B cell (primary cell): ENCODE measurements around the gene PEX10. TPM values are rescaled to one million over a fixed set of nuclear protein-coding genes. Genes with fewer than 3 reads are reported as not detected.

ENCODE experiments used
- ATAC-seq: fragments of 200-7000 bp; cut with Tn5 transposase; one replicate; pipeline ENCODE4 v1.10.0; 2021; ENCODE audit warnings: low read depth, mild to moderate bottlenecking, moderate number of reproducible peaks, moderate library complexity
- CTCF ChIA-PET: fragments of 350-600 bp; sonication (Branson Sonifier 250); formaldehyde crosslinking; loops from one replicate; lab custom pipeline; 2021; ENCODE audit warnings: antibody characterized with exemption, inconsistent platforms; lab: Charles Lee
- POLR2A ChIA-PET: fragments of 350-600 bp; sonication (Branson Sonifier 250); formaldehyde crosslinking; loops from one replicate; lab custom pipeline; 2021; ENCODE audit warnings: antibody characterized with exemption; lab: Charles Lee
- DNase-seq: peaks from one replicate; pipeline ENCODE4 v3.0.0; 2013
- H2AFZ ChIP-seq: 2 replicates; pipeline ENCODE4 v1.6.1; 2012; ENCODE audit warnings: mild to moderate bottlenecking, low read depth, low read length; ENCODE audit not compliant: insufficient read depth, poor library complexity, severe bottlenecking
- H3K27ac ChIP-seq, 2 donors: 1 replicate in 1 of 2; 2 replicates in 1 of 2; pipeline ENCODE4 v1.5.1; 2012 to 2013; ENCODE audit warnings: low read length in 2 of 2, mild to moderate bottlenecking in 2 of 2, moderate library complexity in 1 of 2
- H3K27me3 ChIP-seq, 4 experiments: fragments of 200-600 bp in 1 of 4; sonication (generic) in 1 of 4; replicated peaks in 1 of 4; 1 replicate in 2 of 4; 2 replicates in 2 of 4; pipeline versions ENCODE4 v1.6.1 to v1.7.0; 2013 to 2016; ENCODE audit warnings: low read length in 3 of 4, mild to moderate bottlenecking in 2 of 4, mixed read lengths in 1 of 4, moderate library complexity in 1 of 4; ENCODE audit not compliant: insufficient read depth in 4 of 4, control insufficient read depth in 3 of 4; ENCODE audit errors: control extremely low read depth in 1 of 4
- H3K36me3 ChIP-seq, 2 experiments: replicated peaks in 1 of 2; 1 replicate in 1 of 2; 2 replicates in 1 of 2; pipeline versions ENCODE4 v1.6.1 to v1.7.1; 2013; ENCODE audit warnings: low read length in 1 of 2; ENCODE audit not compliant: insufficient read depth in 2 of 2, control insufficient read depth in 1 of 2; ENCODE audit errors: control extremely low read depth in 1 of 2, extremely low read depth in 1 of 2
- H3K4me1 ChIP-seq, 2 donors: fragments of 200-600 bp in 1 of 2; sonication (generic) in 1 of 2; 1 replicate in 1 of 2; 2 replicates in 1 of 2; pipeline versions ENCODE4 v1.5.1 to v1.6.1; 2013 to 2017; ENCODE audit warnings: low read length in 2 of 2; ENCODE audit not compliant: control insufficient read depth in 2 of 2, insufficient read depth in 2 of 2
- H3K4me2 ChIP-seq: replicated peaks from 2 replicates; pipeline ENCODE3; 2012; ENCODE audit warnings: mild to moderate bottlenecking, low read depth, low read length; ENCODE audit not compliant: poor library complexity, severe bottlenecking
- H3K4me3 ChIP-seq, 5 experiments: fragments of 200-600 bp in 1 of 5; sonication (generic) in 1 of 5; 1 replicate in 3 of 5; 2 replicates in 2 of 5; pipeline versions ENCODE4 v1.5.1 to v1.7.0; 2011 to 2016; ENCODE audit warnings: low read length in 4 of 5, mild to moderate bottlenecking in 4 of 5, low read depth in 2 of 5, control low read depth in 1 of 5, moderate library complexity in 1 of 5; ENCODE audit not compliant: insufficient read depth in 1 of 5; ENCODE audit errors: control extremely low read depth in 1 of 5, extremely low read depth in 1 of 5
- H3K79me2 ChIP-seq: fragments of 200-600 bp; sonication (generic); one replicate; pipeline ENCODE4 v1.6.0; 2016; ENCODE audit warnings: low read length; ENCODE audit not compliant: control insufficient read depth, insufficient read depth
- H3K9ac ChIP-seq: fragments of 200-600 bp; sonication (generic); 2 replicates; pipeline ENCODE4 v1.6.1; 2017; ENCODE audit warnings: mild to moderate bottlenecking, low read length, moderate library complexity
- H3K9me3 ChIP-seq, 3 donors: one replicate each; pipeline versions ENCODE4 v1.6.1 to v1.7.1; 2013; ENCODE audit warnings: low read length in 2 of 3; ENCODE audit not compliant: control insufficient read depth in 2 of 3, insufficient read depth in 1 of 3; ENCODE audit errors: control extremely low read depth in 1 of 3
- H4K20me1 ChIP-seq: 2 replicates; pipeline ENCODE4 v1.6.0; 2012; ENCODE audit warnings: mild to moderate bottlenecking, low read length; ENCODE audit not compliant: insufficient read depth, control insufficient read depth, poor library complexity, severe bottlenecking
- H3K27ac Mint-ChIP-seq: one replicate; pipeline ENCODE4 v1.8.0; 2021; ENCODE audit warnings: mixed read lengths
- H3K27me3 Mint-ChIP-seq: one replicate; pipeline ENCODE4 v1.8.0; 2021; ENCODE audit warnings: mixed read lengths
- H3K4me1 Mint-ChIP-seq: one replicate; pipeline ENCODE4 v1.8.0; 2021; ENCODE audit warnings: mixed read lengths
- H3K4me3 Mint-ChIP-seq: one replicate; pipeline ENCODE4 v1.8.0; 2021; ENCODE audit warnings: mixed read lengths
- H3K9me3 Mint-ChIP-seq: one replicate; pipeline ENCODE4 v1.8.0; 2022; ENCODE audit warnings: mixed read lengths; ENCODE audit not compliant: insufficient read depth
- EZH2 ChIP-seq: IDR thresholded peaks from 2 replicates; pipeline ENCODE4 v1.6.1; 2012; ENCODE audit warnings: borderline replicate concordance, low read depth, mild to moderate bottlenecking, moderate library complexity, low read length; ENCODE audit not compliant: insufficient read depth, poor library complexity, severe bottlenecking
- WGBS: methylation state at CpG from one replicate; pipeline ENCODE4 v1.1.5; 2013; ENCODE audit warnings: missing lambda C conversion rate; ENCODE audit not compliant: insufficient coverage; 5-methylcytosine and 5-hydroxymethylcytosine counted together
- intact Hi-C: fragments of 100-400 bp; cut with micrococcal nuclease; formaldehyde crosslinking; loops from one replicate; pipeline ENCODE4 v1.10.0; 2022
- polyA plus RNA-seq: library from polyadenylated mRNA; depleted of rRNA; stranded (reverse); fragments of >200 nt; gene quantifications from 2 replicates; pipeline ENCODE4 v1.2.3, GENCODE V29; 2012
- total RNA-seq, 2 donors: library from RNA; stranded (reverse); fragments of 120-200 nt in 1 of 2; gene quantifications; 1 replicate in 1 of 2; 2 replicates in 1 of 2; pipeline versions ENCODE4 v1.2.3 to v1.2.4, GENCODE V29; 2013 to 2022
- TF ChIP-seq, protein P1 (sequence below): fragments of 200-600 bp; IDR thresholded peaks from one replicate; pipeline ENCODE4 v1.8.0; 2022; ENCODE audit warnings: antibody characterized with exemption, mild to moderate bottlenecking

The PEX10 gene
- total and polyA plus RNA-seq, 2 donors (not counting 1 experiment from before 2014, with no cell fraction given) = 13.5 to 18.4 TPM

DNA sequence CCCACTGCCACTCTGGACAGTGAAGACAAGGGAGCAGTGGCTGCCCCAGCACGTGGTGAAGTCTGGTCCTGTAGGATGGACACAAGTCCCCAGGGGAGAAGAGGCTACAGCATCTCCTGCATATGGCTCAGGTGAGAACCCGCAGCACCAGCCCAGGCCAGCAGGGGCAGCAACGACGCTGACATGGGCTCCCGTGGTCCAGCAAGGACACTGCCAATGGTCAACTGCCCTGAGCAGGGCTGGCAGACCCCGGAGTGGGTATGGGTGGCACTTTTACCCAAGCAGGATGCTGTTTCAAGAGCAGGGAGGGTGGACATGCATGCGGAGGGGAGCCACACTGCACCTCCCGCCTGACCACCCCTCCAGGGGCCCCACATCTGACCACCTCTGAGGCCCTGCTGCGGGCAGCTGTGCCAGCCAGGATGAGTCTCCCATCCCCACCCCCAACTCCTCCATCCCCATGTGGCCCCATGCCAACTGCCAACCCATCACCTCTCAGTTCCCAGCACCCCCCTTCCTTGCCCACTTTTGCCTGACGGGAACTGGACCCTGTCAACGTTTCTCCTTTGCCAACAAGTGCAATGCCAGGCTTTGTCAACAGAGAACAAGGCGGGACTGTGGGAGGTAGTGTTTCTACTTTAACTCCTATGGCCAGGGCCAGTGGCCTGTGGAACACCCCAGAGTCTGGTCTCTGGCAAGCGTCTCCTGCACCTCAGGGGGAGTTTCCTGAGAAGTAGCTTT is 29.6 kb downstream of the PEX10 start:
- Histone ChIP-seq H3K9ac (no peak overlapping the region), H3K9me3 (peaks cover 0 to 13% (median 2%) of the 10 kb centered on the region in 3 donors), H4K20me1 (no peaks in the 10 kb centered on the region), H3K79me2 (no peaks in the 10 kb centered on the region), H3K4me1 (peaks cover 29 to 53% of the 10 kb centered on the region in 2 donors), H3K36me3 (no peaks in the 10 kb centered on the region), H3K27ac (no peak overlapping the region), H3K27me3 (no peaks in the 10 kb centered on the region), H3K4me3 (no peak overlapping the region), H2AFZ (no peak overlapping the region), H3K4me2 (peak overlapping the region; percentile 27)
- DNase-seq (peak; percentile 55), ATAC-seq (peak; percentile 29)
- no peaks in the 10 kb centered on the region for H3K9me3 Mint-ChIP-seq
- POLR2A ChIA-PET = interaction anchor here (1.1 to 2.0 kb wide), 2 partner anchors 188 to 191 kb away, joined by 3 to 24 read pairs; partner anchors contain the start of gene FAAP20
- no peaks in the 10 kb centered on the region for H3K27me3 Mint-ChIP-seq
- intact Hi-C loops = loop anchor here (5.0 kb wide), 1 partner anchor 250 kb away; no protein-coding TSS in a partner anchor
- WGBS = 55% methylated on average over 11 of the region's 13 CpGs
- CTCF ChIA-PET = interaction anchor here (0.5 to 12.5 kb wide), 18 partner anchors 8 to 543 kb away, joined by 3 to 295 read pairs (median 7); partner anchors contain the start of genes FAAP20, MORN1, RER1 and SKI
- H3K27ac Mint-ChIP-seq = peak overlapping the region; percentile 50
- peaks cover 23% of the 10 kb centered on the region for H3K4me1 Mint-ChIP-seq
- no peak overlapping the region for H3K4me3 Mint-ChIP-seq
- TF ChIP-seq, protein P1, sequence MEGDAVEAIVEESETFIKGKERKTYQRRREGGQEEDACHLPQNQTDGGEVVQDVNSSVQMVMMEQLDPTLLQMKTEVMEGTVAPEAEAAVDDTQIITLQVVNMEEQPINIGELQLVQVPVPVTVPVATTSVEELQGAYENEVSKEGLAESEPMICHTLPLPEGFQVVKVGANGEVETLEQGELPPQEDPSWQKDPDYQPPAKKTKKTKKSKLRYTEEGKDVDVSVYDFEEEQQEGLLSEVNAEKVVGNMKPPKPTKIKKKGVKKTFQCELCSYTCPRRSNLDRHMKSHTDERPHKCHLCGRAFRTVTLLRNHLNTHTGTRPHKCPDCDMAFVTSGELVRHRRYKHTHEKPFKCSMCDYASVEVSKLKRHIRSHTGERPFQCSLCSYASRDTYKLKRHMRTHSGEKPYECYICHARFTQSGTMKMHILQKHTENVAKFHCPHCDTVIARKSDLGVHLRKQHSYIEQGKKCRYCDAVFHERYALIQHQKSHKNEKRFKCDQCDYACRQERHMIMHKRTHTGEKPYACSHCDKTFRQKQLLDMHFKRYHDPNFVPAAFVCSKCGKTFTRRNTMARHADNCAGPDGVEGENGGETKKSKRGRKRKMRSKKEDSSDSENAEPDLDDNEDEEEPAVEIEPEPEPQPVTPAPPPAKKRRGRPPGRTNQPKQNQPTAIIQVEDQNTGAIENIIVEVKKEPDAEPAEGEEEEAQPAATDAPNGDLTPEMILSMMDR = peak; percentile 38
- no peak for TF ChIP-seq EZH2
